ENCODE data around the gene AGAP1. TPM values are rescaled to one million over a fixed set of nuclear protein-coding genes. Genes with fewer than 3 reads are reported as not detected.
A peak's percentile ranks its signal among the peaks of the same experiment; 100 is the strongest.

The AGAP1 gene
- total RNA-seq, 1 donor from 2014 or later: 47.2 TPM

- DNase-seq (ENCODE audit: low spot score, unreplicated experiment): no peak
- Mint-ChIP-seq H3K27ac (no peak overlapping the region), H3K36me3 (ENCODE audit: insufficient read depth) (no peaks in the 10 kb centered on the region), H3K4me1 (ENCODE audit: low read depth) (peaks cover 12% of the 10 kb centered on the region), H3K27me3 (peaks cover 79% of the 10 kb centered on the region), H3K4me3 (ENCODE audit: low read depth) (no peak overlapping the region), H3K9me3 (ENCODE audit: low read depth) (no peaks in the 10 kb centered on the region)
- TF ChIP-seq CTCF (IDR thresholded peaks at IDR 0.05; ENCODE audit: unreplicated experiment): no peak
These were observed 678.6 kb downstream of the AGAP1 start for GRCh38 chr2:236172255-236173035.

- Mint-ChIP-seq H3K27ac (no peak overlapping the region), H3K9me3 (ENCODE audit: low read depth) (no peaks in the 10 kb centered on the region), H3K4me1 (ENCODE audit: low read depth) (peaks cover 12% of the 10 kb centered on the region), H3K27me3 (peaks cover 80% of the 10 kb centered on the region), H3K4me3 (ENCODE audit: low read depth) (no peak overlapping the region), H3K36me3 (ENCODE audit: insufficient read depth) (no peaks in the 10 kb centered on the region)
- TF ChIP-seq CTCF (IDR thresholded peaks at IDR 0.05; ENCODE audit: unreplicated experiment): no peak
- DNase-seq (ENCODE audit: low spot score, unreplicated experiment): no peak
These were observed 679.3 kb downstream of the AGAP1 start for GRCh38 chr2:236173036-236173728.

GRCh38 chr2:236173729-236174607 is 680.1 kb downstream of the AGAP1 start:
- no peak for TF ChIP-seq CTCF (IDR thresholded peaks at IDR 0.05; ENCODE audit: unreplicated experiment)
- Mint-ChIP-seq H3K4me3 (ENCODE audit: low read depth) (no peak overlapping the region), H3K9me3 (ENCODE audit: low read depth) (no peaks in the 10 kb centered on the region), H3K27me3 (peaks cover 83% of the 10 kb centered on the region), H3K36me3 (ENCODE audit: insufficient read depth) (no peaks in the 10 kb centered on the region), H3K4me1 (ENCODE audit: low read depth) (peaks cover 14% of the 10 kb centered on the region), H3K27ac (peak overlapping the region; percentile 14)
- no peak for DNase-seq (ENCODE audit: low spot score, unreplicated experiment)

GRCh38 chr2:236175548-236176150 is 681.8 kb downstream of the AGAP1 start:
- no peak overlapping the region for H3K27ac Mint-ChIP-seq
- no peak overlapping the region for H3K4me3 Mint-ChIP-seq (ENCODE audit: low read depth)
- no peak for TF ChIP-seq CTCF (IDR thresholded peaks at IDR 0.05; ENCODE audit: unreplicated experiment)
- H3K9me3 Mint-ChIP-seq (ENCODE audit: low read depth): no peaks in the 10 kb centered on the region
- H3K27me3 Mint-ChIP-seq: peaks cover 80% of the 10 kb centered on the region
- DNase-seq (ENCODE audit: low spot score, unreplicated experiment): no peak
- peaks cover 16% of the 10 kb centered on the region for H3K4me1 Mint-ChIP-seq (ENCODE audit: low read depth)
- no peaks in the 10 kb centered on the region for H3K36me3 Mint-ChIP-seq (ENCODE audit: insufficient read depth)

All from progenitor cell of endocrine pancreas (in vitro differentiated cells).